ENCODE results near the gene FNDC10. TPM values are rescaled to one million over a fixed set of nuclear protein-coding genes. Genes with fewer than 3 reads are reported as not detected.
"Not testable (repeated sequence)": the region's sequence is repeated elsewhere in the genome, so short reads cannot be mapped to it uniquely, and the experiment has no call there.

Gene FNDC10
- total RNA-seq, 2 experiments from 2014 or later = 1.7 to 1.9 TPM

- intact Hi-C loops (cut with DNase I, micrococcal nuclease) = loop anchor here in 1 of 2 experiments (5.0 kb wide), 1 partner anchor 121 kb away; the partner anchor contains the start of gene ATAD3A
- CTCF ChIA-PET; DNase-seq; ATAC-seq; H3K4me1 Mint-ChIP-seq; POLR2A ChIA-PET; H3K4me3 Mint-ChIP-seq; H3K36me3 Mint-ChIP-seq (ENCODE audit: low read depth); H3K9me3 Mint-ChIP-seq (ENCODE audit: low read depth); H3K27ac Mint-ChIP-seq; H3K27me3 Mint-ChIP-seq: not testable (repeated sequence)
These were observed 33.5 kb upstream of the FNDC10 start for GRCh38 chr1:1633409-1633808.

- ATAC-seq = no peak
- CTCF ChIA-PET = interaction anchor here (0.7 kb wide), 1 partner anchor 19 kb away, joined by 3 read pairs; no protein-coding TSS in a partner anchor
- POLR2A ChIA-PET = no interaction called here
- peaks cover 4% of the 10 kb centered on the region for H3K27me3 Mint-ChIP-seq
- peaks cover 2% of the 10 kb centered on the region for H3K36me3 Mint-ChIP-seq (ENCODE audit: low read depth)
- no peaks in the 10 kb centered on the region for H3K9me3 Mint-ChIP-seq (ENCODE audit: low read depth)
- H3K4me3 Mint-ChIP-seq = no peak within 1 kb of the TSS
- H3K27ac Mint-ChIP-seq = no peak within 1 kb of the TSS
- intact Hi-C loops (cut with DNase I, micrococcal nuclease) = loop anchor here in 1 of 2 experiments (2.0 to 5.0 kb wide), 4 partner anchors 17 to 120 kb away; partner anchors contain the start of genes ATAD3A, CDK11B, MIB2 and SSU72
- DNase-seq = no peak
- H3K4me1 Mint-ChIP-seq = peaks cover 7% of the 10 kb centered on the region
These were observed 32.0 kb upstream of the FNDC10 start, which contains the start of gene MMP23B for GRCh38 chr1:1631782-1632420. Gene MMP23B (plus strand): TSS chr1:1632173. CDS start chr1:1632219, 46 bp downstream.

- no peak overlapping the region for H3K4me3 Mint-ChIP-seq
- intact Hi-C loops (cut with DNase I, micrococcal nuclease) = loop anchor here (1.0 to 5.0 kb wide), 5 partner anchors 16 to 119 kb away; partner anchors contain the start of genes MIB2 (in 2 of the 2), ATAD3A (in 1 of the 2), CDK11B (in 1 of the 2) and SSU72 (in 1 of the 2)
- peaks cover 7% of the 10 kb centered on the region for H3K4me1 Mint-ChIP-seq
- H3K36me3 Mint-ChIP-seq (ENCODE audit: low read depth) = peaks cover 2% of the 10 kb centered on the region
- H3K9me3 Mint-ChIP-seq (ENCODE audit: low read depth) = no peaks in the 10 kb centered on the region
- H3K27me3 Mint-ChIP-seq = peaks cover 4% of the 10 kb centered on the region
- H3K27ac Mint-ChIP-seq = no peak overlapping the region
- ChIA-PET CTCF (interaction anchor here (0.7 kb wide), 1 partner anchor 20 kb away, joined by 3 read pairs; no protein-coding TSS in a partner anchor), POLR2A (interaction anchor here (0.6 kb wide), 1 partner anchor 148 kb away, joined by 3 read pairs; no protein-coding TSS in a partner anchor)
- peak; percentile 38 for DNase-seq
- ATAC-seq = no peak
These were observed 31.2 kb upstream of the FNDC10 start for GRCh38 chr1:1630965-1631781.

- POLR2A ChIA-PET = interaction anchor here (2.5 kb wide), 1 partner anchor 15 kb away, joined by 17 read pairs; the partner anchor contains the start of gene MIB2
- Mint-ChIP-seq H3K36me3 (ENCODE audit: low read depth) (peaks cover 2% of the 10 kb centered on the region), H3K9me3 (ENCODE audit: low read depth) (no peaks in the 10 kb centered on the region), H3K27me3 (peaks cover 4% of the 10 kb centered on the region), H3K27ac (peak overlapping the region; percentile 86), H3K4me1 (peaks cover 7% of the 10 kb centered on the region), H3K4me3 (peak overlapping the region; percentile 66)
- peak; percentile 96 for DNase-seq
- peak; percentile 81 for ATAC-seq
- intact Hi-C loops (cut with DNase I, micrococcal nuclease) = loop anchor here (1.0 to 5.0 kb wide), 5 partner anchors 15 to 118 kb away; partner anchors contain the start of genes MIB2 (in 2 of the 2), ATAD3A (in 1 of the 2), CDK11B (in 1 of the 2) and SSU72 (in 1 of the 2)
- CTCF ChIA-PET = interaction anchor here (0.8 to 1.6 kb wide), 2 partner anchors 13 to 35 kb away, joined by 4 to 5 read pairs; no protein-coding TSS in a partner anchor
These were observed 30.4 kb upstream of the FNDC10 start for GRCh38 chr1:1630191-1630964.

GRCh38 chr1:1629430-1630190 lies 29.7 kb upstream of the FNDC10 start:
- ATAC-seq (peak; percentile 50), DNase-seq (peak; percentile 77)
- CTCF ChIA-PET = interaction anchor here (0.6 to 1.6 kb wide), 4 partner anchors 12 to 60 kb away, joined by 4 to 5 read pairs (median 5); no protein-coding TSS in a partner anchor
- intact Hi-C loops (cut with DNase I, micrococcal nuclease) = loop anchor here (1.0 to 5.0 kb wide), 5 partner anchors 14 to 117 kb away; partner anchors contain the start of genes MIB2 (in 2 of the 2), ATAD3A (in 1 of the 2), CDK11B (in 1 of the 2) and SSU72 (in 1 of the 2)
- Mint-ChIP-seq H3K27me3 (peaks cover 4% of the 10 kb centered on the region), H3K4me1 (peaks cover 7% of the 10 kb centered on the region), H3K27ac (no peak overlapping the region), H3K9me3 (ENCODE audit: low read depth) (no peaks in the 10 kb centered on the region), H3K36me3 (ENCODE audit: low read depth) (peaks cover 2% of the 10 kb centered on the region), H3K4me3 (peak overlapping the region; percentile 66)
- POLR2A ChIA-PET = interaction anchor here (2.5 kb wide), 1 partner anchor 15 kb away, joined by 17 read pairs; the partner anchor contains the start of gene MIB2

- no peaks in the 10 kb centered on the region for H3K9me3 Mint-ChIP-seq (ENCODE audit: low read depth)
- peaks cover 4% of the 10 kb centered on the region for H3K27me3 Mint-ChIP-seq
- H3K36me3 Mint-ChIP-seq (ENCODE audit: low read depth) = peaks cover 2% of the 10 kb centered on the region
- POLR2A ChIA-PET = interaction anchor here (2.5 kb wide), 1 partner anchor 14 kb away, joined by 17 read pairs; the partner anchor contains the start of gene MIB2
- ATAC-seq (peak; percentile 40), DNase-seq (peak; percentile 70)
- intact Hi-C loops (cut with DNase I, micrococcal nuclease) = no loop called here
- no peak overlapping the region for H3K27ac Mint-ChIP-seq
- CTCF ChIA-PET = interaction anchor here (0.6 to 1.6 kb wide), 5 partner anchors 12 to 59 kb away, joined by 3 to 5 read pairs (median 5); no protein-coding TSS in a partner anchor
- H3K4me1 Mint-ChIP-seq = peaks cover 7% of the 10 kb centered on the region
- peak overlapping the region; percentile 38 for H3K4me3 Mint-ChIP-seq
These were observed 29.0 kb upstream of the FNDC10 start for GRCh38 chr1:1628754-1629429.

GRCh38 chr1:1627829-1628753 lies 28.2 kb upstream of the FNDC10 start:
- Mint-ChIP-seq H3K4me3 (peak overlapping the region; percentile 38), H3K27ac (no peak overlapping the region), H3K27me3 (peaks cover 4% of the 10 kb centered on the region), H3K9me3 (ENCODE audit: low read depth) (no peaks in the 10 kb centered on the region), H3K36me3 (ENCODE audit: low read depth) (peaks cover 2% of the 10 kb centered on the region), H3K4me1 (peaks cover 7% of the 10 kb centered on the region)
- intact Hi-C loops (cut with DNase I, micrococcal nuclease) = no loop called here
- no peak for DNase-seq
- POLR2A ChIA-PET = interaction anchor here (2.5 kb wide), 1 partner anchor 13 kb away, joined by 17 read pairs; the partner anchor contains the start of gene MIB2
- CTCF ChIA-PET = interaction anchor here (0.8 to 1.1 kb wide), 3 partner anchors 14 to 59 kb away, joined by 3 to 5 read pairs (median 3); no protein-coding TSS in a partner anchor
- ATAC-seq = no peak

- CTCF ChIA-PET = no interaction called here
- H3K36me3 Mint-ChIP-seq (ENCODE audit: low read depth) = peaks cover 2% of the 10 kb centered on the region
- peaks cover 7% of the 10 kb centered on the region for H3K4me1 Mint-ChIP-seq
- peaks cover 4% of the 10 kb centered on the region for H3K27me3 Mint-ChIP-seq
- intact Hi-C loops (cut with DNase I, micrococcal nuclease) = no loop called here
- ATAC-seq = no peak
- DNase-seq = no peak
- no peak overlapping the region for H3K4me3 Mint-ChIP-seq
- POLR2A ChIA-PET = interaction anchor here (0.5 kb wide), 1 partner anchor 60 kb away, joined by 4 read pairs; no protein-coding TSS in a partner anchor
- no peak overlapping the region for H3K27ac Mint-ChIP-seq
- H3K9me3 Mint-ChIP-seq (ENCODE audit: low read depth) = no peaks in the 10 kb centered on the region
These were observed 27.4 kb upstream of the FNDC10 start for GRCh38 chr1:1627261-1627828.

All from activated CD4-positive, alpha-beta T cell treated with anti-CD3 and anti-CD28 coated beads for 36 hours (primary cell).